Measurements from ENCODE around the gene NFXL1.

Gene NFXL1

DNA sequence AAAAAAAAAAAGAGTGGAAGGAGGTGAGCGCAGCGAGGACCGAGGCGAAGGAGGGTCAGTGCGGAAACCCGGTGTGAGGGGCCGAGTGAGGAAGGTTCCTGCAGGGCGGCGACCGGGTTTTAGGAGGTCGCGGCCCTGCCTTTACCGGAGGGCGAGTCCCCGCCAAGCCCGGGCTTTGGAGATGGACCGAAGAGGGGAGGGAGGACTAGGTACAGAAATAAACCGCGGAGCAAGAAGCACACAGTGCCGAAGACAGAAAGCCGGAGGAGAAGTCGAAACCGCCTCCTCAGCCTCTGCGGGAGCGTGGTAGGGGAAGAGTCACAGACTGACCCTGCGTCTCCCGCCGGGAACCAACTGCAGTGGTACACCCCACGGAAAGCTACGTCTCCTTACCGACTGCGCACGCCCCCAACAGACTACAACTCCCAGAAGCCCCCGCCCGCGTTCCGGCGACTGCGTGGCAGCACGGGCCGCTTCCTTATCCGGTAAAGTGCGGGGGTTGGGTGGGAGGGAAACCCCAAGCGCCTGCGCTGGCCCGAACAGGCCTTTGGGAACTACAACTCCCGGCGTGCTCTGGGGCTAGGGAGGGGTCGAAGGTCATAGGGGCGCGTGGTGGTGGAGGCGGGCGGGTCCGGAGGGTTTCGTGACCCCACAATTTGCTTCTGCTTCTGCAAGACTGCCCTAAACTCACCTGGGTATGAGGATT lies at the start of gene NFXL1:
NFXL1 (minus strand) TSS at position 364 of the 706 bp plus-strand sequence. CDS start 380 bp downstream, outside the sequence.
- Histone ChIP-seq H3K9me3 (no peaks in the 10 kb centered on the region), H3K36me3 (peaks cover 23% of the 10 kb centered on the region), H3K27ac (peak within 1 kb of the TSS; percentile 81), H3K4me3 (ENCODE audit: low read depth in 1 of 2, low read length in 1 of 2) (peak within 1 kb of the TSS; percentile 84 to 94), H3K4me1 (ENCODE audit: control insufficient read depth in 1 of 2, insufficient read depth in 1 of 2, low read depth in 1 of 2, low read length in 1 of 2) (peaks cover 21 to 40% of the 10 kb centered on the region in 2 experiments), H3K27me3 (no peaks in the 10 kb centered on the region)
- TF ChIP-seq, protein P1, sequence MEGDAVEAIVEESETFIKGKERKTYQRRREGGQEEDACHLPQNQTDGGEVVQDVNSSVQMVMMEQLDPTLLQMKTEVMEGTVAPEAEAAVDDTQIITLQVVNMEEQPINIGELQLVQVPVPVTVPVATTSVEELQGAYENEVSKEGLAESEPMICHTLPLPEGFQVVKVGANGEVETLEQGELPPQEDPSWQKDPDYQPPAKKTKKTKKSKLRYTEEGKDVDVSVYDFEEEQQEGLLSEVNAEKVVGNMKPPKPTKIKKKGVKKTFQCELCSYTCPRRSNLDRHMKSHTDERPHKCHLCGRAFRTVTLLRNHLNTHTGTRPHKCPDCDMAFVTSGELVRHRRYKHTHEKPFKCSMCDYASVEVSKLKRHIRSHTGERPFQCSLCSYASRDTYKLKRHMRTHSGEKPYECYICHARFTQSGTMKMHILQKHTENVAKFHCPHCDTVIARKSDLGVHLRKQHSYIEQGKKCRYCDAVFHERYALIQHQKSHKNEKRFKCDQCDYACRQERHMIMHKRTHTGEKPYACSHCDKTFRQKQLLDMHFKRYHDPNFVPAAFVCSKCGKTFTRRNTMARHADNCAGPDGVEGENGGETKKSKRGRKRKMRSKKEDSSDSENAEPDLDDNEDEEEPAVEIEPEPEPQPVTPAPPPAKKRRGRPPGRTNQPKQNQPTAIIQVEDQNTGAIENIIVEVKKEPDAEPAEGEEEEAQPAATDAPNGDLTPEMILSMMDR (IDR thresholded peaks at IDR 0.05) = no peak

DNA sequence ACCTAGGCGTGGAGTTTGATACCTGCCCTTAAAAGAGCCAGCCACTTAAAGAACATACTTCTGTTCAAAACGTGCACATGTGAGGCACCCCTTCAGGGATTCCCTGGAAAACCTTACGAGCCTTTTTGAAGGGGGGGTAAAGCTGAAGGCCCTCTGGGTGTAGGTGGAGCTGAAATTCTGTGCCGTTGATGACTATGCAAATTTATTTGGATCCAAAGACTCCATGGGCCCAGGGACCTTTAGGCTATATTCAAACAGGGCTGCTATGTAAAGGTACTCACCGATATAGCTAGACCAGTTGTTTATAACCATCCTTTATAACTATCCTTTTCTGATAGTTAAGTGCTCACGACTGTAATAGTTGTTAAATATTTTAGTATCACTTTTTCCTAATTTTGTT lies 40.3 kb upstream of the NFXL1 start:
- Histone ChIP-seq H3K4me3 (ENCODE audit: low read depth in 1 of 2, low read length in 1 of 2) (no peak overlapping the region), H3K27ac (no peak overlapping the region), H3K9me3 (no peaks in the 10 kb centered on the region), H3K4me1 (ENCODE audit: control insufficient read depth in 1 of 2, insufficient read depth in 1 of 2, low read depth in 1 of 2, low read length in 1 of 2) (peaks cover 6 to 13% of the 10 kb centered on the region in 2 experiments), H3K36me3 (no peaks in the 10 kb centered on the region), H3K27me3 (no peaks in the 10 kb centered on the region)
- TF ChIP-seq, protein P1 (IDR thresholded peaks at IDR 0.05) = no peak

DNA sequence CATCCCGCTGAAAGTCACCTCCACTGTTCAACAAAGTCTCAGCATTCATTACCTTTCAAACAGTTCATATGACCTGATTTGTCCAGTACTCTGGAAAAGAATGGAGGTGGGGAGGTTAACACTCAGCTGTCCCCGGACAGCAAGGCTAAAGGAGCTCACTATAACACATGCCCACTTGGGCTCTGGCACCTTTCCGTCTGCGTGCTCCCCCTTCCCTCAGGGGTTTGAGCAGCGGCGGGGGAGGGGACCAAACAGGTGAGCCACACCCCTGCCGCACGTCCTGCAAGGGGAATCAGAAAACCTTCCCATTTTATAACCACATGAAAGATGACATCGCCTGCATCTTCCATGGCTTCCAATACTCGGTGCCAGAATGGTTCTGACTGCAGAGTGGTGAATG lies 39.9 kb upstream of the NFXL1 start:
- Histone ChIP-seq H3K9me3 (no peaks in the 10 kb centered on the region), H3K27me3 (no peaks in the 10 kb centered on the region), H3K27ac (no peak overlapping the region), H3K4me1 (ENCODE audit: control insufficient read depth in 1 of 2, insufficient read depth in 1 of 2, low read depth in 1 of 2, low read length in 1 of 2) (peaks cover 6 to 13% of the 10 kb centered on the region in 2 experiments), H3K4me3 (ENCODE audit: low read depth in 1 of 2, low read length in 1 of 2) (no peak overlapping the region), H3K36me3 (no peaks in the 10 kb centered on the region)
- TF ChIP-seq, protein P1 (IDR thresholded peaks at IDR 0.05) = no peak

DNA sequence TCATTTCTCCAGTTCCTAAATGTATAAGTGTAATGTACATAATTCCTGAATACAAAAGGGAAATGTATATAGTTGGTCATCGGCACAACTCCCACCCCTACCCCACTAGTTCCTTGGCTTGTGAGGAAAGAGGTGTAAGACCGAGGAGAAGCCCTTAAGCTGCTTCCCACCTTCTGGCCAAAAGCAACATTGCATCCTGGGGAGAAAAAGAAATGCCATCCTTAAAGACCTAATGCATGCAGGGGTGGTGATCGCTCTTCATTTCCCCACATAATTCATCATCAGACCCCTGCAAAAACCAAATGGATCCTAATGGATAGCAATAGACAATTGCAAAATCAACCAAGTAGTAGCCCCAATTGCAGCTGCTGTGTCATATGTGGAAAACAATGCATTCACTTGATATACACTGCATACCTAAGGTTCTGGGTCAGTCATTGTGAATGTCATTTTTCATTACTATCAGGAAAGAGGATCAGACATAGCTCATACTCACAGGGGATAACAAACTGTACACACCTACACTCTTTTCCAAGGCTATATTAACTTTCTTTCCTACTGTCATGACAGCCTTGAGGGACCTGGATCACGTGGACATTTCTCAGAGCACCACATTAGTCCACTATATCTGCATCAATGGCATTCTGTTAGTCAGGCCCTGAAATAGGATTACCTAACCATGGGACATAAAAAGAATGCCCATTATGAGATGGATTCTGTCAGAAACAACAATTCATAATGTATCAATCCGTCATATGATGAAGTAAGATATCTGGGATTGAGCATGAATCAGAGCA lies 31.7 kb upstream of the NFXL1 start:
- Histone ChIP-seq H3K4me3 (ENCODE audit: low read depth in 1 of 2, low read length in 1 of 2) (no peak overlapping the region), H3K4me1 (ENCODE audit: control insufficient read depth in 1 of 2, insufficient read depth in 1 of 2, low read depth in 1 of 2, low read length in 1 of 2) (peaks cover 4 to 10% of the 10 kb centered on the region in 2 experiments), H3K27me3 (no peaks in the 10 kb centered on the region), H3K27ac (no peak overlapping the region), H3K9me3 (no peaks in the 10 kb centered on the region), H3K36me3 (no peaks in the 10 kb centered on the region)
- TF ChIP-seq, protein P1 (IDR thresholded peaks at IDR 0.05) = no peak

DNA sequence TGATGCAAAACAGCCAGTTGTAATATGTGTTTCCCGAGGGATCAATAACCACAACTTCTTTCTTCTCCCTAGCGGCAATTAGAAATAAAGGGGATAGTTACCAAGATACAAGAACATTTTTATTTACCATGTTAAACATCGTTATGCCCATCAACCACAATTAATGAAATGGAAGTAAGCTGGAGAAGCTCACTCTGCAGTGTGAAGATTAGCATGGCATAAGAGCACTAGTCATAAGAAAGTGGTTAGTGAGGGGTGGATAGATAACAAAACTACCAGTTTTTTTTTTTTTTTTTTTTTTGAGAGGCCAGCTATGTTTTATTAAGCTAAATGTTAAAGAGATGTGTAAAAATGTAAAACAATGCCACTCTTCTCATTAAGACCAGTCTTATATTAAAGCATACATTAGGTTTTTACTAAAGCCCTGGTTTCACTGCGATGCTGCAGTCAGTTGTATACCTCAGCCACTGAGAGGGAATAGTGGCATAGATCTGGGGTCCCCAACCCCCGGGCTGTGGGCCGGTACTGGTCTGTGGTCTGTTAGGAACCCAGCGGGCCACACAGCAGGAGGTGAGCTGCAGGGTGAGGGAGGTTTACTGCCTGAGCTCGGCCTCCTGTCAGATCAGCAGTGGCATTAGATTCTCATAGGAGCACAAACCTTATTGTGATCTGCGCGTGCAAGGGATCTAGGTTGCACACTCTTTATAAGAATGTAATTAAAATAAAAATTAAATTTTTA lies 27.9 kb upstream of the NFXL1 start:
- no peak overlapping the region for H3K4me3 ChIP-seq (ENCODE audit: low read depth in 1 of 2, low read length in 1 of 2)
- H3K36me3 ChIP-seq = no peaks in the 10 kb centered on the region
- TF ChIP-seq, protein P1 (IDR thresholded peaks at IDR 0.05) = no peak
- H3K9me3 ChIP-seq = no peaks in the 10 kb centered on the region
- peaks cover 8% of the 10 kb centered on the region for H3K27me3 ChIP-seq
- H3K4me1 ChIP-seq (ENCODE audit: control insufficient read depth in 1 of 2, insufficient read depth in 1 of 2, low read depth in 1 of 2, low read length in 1 of 2) = no peaks in the 10 kb centered on the region
- H3K27ac ChIP-seq = no peak overlapping the region
